Astrocyte of the cerebellum (primary cell): Measurements from ENCODE around the gene FAM110D.

ENCODE experiments used
- DNase-seq: peaks from one replicate; pipeline ENCODE4 v3.0.0-alpha.2; 2011; ENCODE audit warnings: low read depth
- H3K4me3 ChIP-seq: 2 replicates; pipeline ENCODE4 v1.5.1; 2011; ENCODE audit warnings: mild to moderate bottlenecking, low read depth, low read length, moderate library complexity
- CTCF ChIP-seq: IDR thresholded peaks from 2 replicates; pipeline ENCODE4 v1.5.1; 2012; ENCODE audit warnings: low read length, low read depth, moderate library complexity, mild to moderate bottlenecking; ENCODE audit errors: missing control alignments
- in situ Hi-C: cut with HindIII; loops from 2 replicates; pipeline ENCODE4 v1.10.0; 2017; ENCODE audit warnings: low sequenced_read_pairs

FAM110D gene

GRCh38 chr1:26158271-26158907 is 490 bp upstream of the FAM110D start:
- no peak for DNase-seq
- TF ChIP-seq CTCF, result no peak
- in situ Hi-C loops, result no loop called here
- H3K4me3 ChIP-seq, result no peak overlapping the region

GRCh38 chr1:26159743-26160039 is 812 bp downstream of the FAM110D start:
- H3K4me3 ChIP-seq, result no peak overlapping the region
- in situ Hi-C loops, result no loop called here

GRCh38 chr1:26160527-26161414 is 1.9 kb downstream of the FAM110D start:
- in situ Hi-C loops, result no loop called here
- DNase-seq, result no peak
- no peak for TF ChIP-seq CTCF
- peak overlapping the region; percentile 36 for H3K4me3 ChIP-seq

More at GRCh38 chr1:26159743-26160039, 812 bp downstream of the FAM110D start:
- TF ChIP-seq CTCF, result no peak
- DNase-seq, result no peak

DNA sequence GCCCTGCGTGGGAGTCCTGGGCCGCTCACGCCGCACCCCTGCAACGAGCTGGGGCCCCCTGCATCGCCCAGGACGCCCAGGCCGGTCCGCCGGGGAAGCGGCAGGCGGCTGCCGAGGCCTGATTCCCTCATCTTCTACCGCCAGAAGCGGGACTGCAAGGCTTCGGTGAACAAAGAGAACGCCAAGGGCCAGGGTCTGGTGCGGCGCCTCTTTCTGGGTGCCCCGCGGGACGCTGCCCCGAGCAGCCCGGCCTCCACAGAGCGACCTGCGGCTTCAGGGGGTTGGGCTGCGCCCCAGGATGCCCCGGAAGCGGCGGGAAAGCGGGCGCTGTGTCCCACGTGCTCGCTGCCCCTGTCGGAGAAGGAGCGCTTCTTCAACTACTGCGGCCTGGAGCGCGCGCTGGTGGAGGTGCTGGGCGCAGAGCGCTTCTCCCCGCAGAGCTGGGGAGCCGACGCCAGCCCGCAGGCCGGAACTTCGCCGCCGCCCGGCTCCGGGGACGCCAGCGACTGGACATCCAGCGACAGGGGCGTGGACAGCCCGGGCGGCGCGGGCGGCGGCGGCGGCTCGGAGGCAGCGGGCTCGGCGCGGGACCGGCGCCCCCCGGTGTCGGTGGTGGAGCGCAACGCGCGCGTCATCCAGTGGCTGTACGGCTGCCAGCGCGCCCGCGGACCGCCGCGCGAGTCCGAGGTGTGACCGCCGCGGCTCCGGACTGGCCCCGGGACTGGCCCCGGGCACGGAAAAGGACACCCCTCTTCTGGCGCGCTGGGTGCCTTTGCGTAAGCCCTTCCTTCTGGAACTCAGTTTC is 2.7 kb downstream of the FAM110D start:
- no peak for DNase-seq
- TF ChIP-seq CTCF, result no peak
- H3K4me3 ChIP-seq, result peak overlapping the region; percentile 36
- in situ Hi-C loops, result no loop called here

- no peak for DNase-seq
- TF ChIP-seq CTCF, result no peak
- in situ Hi-C loops, result no loop called here
- peak overlapping the region; percentile 36 for H3K4me3 ChIP-seq
Measured at GRCh38 chr1:26162220-26162709, 3.4 kb downstream of the FAM110D start.

- DNase-seq, result no peak
- in situ Hi-C loops, result no loop called here
- H3K4me3 ChIP-seq, result peak overlapping the region; percentile 28
- no peak for TF ChIP-seq CTCF
Measured at GRCh38 chr1:26163684-26164035, 4.8 kb downstream of the FAM110D start.
